ENCODE data around the gene GGACT. TPM values are rescaled to one million over a fixed set of nuclear protein-coding genes. Genes with fewer than 3 reads are reported as not detected.

The GGACT gene
- total RNA-seq, 1 donor = 9.1 TPM

DNA sequence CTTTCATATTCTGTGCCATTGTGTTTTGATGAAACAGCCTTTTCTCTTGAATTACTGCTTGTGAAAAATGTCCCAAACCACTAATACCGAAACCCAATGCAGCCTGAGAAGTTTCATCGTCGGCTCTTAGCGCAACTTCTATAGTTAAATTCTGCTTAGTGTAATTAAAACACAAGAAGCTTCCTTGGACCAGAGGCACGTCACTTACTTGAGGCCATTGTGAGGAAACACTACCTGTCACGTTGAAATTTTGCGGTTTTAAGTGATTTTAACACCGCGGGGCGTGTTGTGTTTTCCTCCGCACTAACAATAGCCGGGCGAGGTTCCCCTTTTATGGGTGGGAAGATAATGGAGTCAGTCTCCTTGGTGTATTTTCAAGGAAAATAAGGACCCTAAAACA, 70.9 kb downstream of the GGACT start:
- TF ChIP-seq, protein P1, sequence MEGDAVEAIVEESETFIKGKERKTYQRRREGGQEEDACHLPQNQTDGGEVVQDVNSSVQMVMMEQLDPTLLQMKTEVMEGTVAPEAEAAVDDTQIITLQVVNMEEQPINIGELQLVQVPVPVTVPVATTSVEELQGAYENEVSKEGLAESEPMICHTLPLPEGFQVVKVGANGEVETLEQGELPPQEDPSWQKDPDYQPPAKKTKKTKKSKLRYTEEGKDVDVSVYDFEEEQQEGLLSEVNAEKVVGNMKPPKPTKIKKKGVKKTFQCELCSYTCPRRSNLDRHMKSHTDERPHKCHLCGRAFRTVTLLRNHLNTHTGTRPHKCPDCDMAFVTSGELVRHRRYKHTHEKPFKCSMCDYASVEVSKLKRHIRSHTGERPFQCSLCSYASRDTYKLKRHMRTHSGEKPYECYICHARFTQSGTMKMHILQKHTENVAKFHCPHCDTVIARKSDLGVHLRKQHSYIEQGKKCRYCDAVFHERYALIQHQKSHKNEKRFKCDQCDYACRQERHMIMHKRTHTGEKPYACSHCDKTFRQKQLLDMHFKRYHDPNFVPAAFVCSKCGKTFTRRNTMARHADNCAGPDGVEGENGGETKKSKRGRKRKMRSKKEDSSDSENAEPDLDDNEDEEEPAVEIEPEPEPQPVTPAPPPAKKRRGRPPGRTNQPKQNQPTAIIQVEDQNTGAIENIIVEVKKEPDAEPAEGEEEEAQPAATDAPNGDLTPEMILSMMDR (IDR thresholded peaks at IDR 0.05; ENCODE audit: insufficient read depth, low read length) = no peak
- no peak for DNase-seq (ENCODE audit: low read depth)
- H3K4me3 ChIP-seq (ENCODE audit: low read depth, low read length) = no peak overlapping the region

DNA sequence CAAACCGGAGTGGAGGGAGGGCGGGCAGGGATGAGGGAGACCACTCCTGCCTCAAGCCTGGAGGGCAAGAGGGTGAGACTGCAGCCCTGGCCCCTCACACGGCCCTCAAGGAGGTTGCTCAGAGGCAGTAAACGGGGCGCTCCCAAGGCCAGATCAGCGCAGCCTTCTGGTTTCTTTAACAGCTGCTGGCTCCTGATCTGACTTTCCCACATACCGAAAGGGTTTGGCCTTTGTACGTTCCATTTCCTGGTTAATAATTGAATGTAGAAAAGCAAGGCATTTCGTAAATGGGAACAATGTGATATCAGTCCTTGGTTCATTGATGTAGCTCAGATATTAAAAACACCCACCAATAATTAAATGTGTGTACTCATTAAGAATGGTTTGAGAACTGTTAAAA, 71.5 kb downstream of the GGACT start:
- TF ChIP-seq, protein P1 (IDR thresholded peaks at IDR 0.05; ENCODE audit: insufficient read depth, low read length) = no peak
- no peak overlapping the region for H3K4me3 ChIP-seq (ENCODE audit: low read depth, low read length)
- no peak for DNase-seq (ENCODE audit: low read depth)

DNA sequence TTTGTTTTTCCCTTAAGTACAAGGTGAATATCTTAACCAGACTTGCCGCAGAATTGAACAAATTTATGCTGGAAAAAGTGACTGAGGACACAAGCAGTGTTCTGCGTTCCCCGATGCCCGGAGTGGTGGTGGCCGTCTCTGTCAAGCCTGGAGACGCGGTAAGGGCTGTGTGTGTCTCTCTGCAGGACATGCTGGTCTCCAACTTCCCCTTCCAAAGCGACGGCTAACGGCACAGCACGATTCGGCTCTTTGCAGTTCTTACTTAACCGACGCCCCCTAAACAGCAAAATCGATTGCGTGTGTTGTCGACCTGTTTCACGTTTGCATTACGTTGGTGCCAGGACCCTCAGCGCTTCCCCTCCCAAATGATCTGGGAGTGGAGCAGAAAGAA, 73.2 kb downstream of the GGACT start:
- H3K4me3 ChIP-seq (ENCODE audit: low read depth, low read length) = no peak overlapping the region

DNA sequence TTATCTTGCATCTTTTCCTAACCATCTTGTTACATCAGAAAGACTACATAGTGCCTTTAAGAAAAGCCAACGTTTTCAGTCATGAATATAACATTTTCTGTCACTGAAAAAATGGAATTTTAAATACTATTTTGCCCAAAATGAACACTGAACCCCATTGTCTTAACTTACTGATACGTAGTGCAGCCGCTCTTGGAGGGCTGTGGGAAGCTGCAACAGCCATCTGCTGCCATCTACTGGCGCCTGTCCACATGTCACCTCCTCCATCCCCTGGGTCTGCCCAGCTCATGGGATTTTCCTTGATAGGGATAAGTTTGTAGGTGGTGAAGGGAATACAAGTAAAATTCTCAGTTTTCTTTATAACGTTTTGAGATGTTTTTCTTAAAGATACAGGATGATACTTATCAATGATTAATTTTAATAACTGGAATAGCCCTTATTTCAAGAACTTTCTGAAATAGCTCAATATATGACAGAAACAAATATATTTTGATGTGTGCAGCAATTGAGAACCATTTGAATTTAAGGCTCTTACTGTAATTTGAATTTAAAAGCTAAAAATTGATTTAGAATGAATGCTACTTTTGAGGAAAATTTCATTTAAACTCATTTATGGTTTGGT, 73.7 kb downstream of the GGACT start:
- TF ChIP-seq, protein P1 (IDR thresholded peaks at IDR 0.05; ENCODE audit: insufficient read depth, low read length) = peak; percentile 97
- H3K4me3 ChIP-seq (ENCODE audit: low read depth, low read length) = no peak overlapping the region
- peak; percentile 79 for DNase-seq (ENCODE audit: low read depth)

More for the DNA sequence above, 73.2 kb downstream of the GGACT start:
- TF ChIP-seq, protein P1 (IDR thresholded peaks at IDR 0.05; ENCODE audit: insufficient read depth, low read length) = no peak
- no peak for DNase-seq (ENCODE audit: low read depth)

DNA sequence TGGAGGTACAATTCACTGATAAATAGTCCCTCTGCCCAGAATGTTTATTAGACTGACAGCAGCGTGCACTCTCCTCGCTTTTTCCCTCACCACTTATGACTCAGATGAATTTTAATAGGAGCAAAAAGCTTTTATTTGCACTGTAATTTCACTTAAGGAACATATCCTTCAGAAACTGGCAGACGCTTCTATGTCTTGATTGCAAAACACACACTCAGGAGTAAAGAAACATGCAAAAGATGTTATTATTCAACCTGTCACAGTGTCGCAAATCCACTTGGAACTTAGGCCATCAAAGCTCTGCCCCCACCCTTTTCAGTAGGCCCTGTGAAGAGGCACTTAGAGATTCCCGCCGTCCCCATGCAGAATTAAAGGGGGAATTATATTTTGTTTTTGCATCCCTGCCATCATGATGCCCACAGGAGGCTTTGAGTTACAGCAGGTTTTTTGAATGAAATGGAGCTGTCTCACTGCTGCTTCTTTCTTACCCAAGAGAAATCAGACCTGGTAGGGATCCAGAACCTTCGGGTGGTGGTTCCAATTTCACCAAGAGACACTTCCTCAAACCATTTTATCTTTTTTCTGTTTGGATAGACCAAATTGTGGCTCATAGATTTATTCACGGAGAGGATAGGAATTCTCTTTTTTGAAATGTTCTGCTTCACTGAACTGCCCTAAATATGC, 74.5 kb downstream of the GGACT start:
- peak; percentile 54 for DNase-seq (ENCODE audit: low read depth)
- TF ChIP-seq, protein P1 (IDR thresholded peaks at IDR 0.05; ENCODE audit: insufficient read depth, low read length) = no peak
- no peak overlapping the region for H3K4me3 ChIP-seq (ENCODE audit: low read depth, low read length)

DNA sequence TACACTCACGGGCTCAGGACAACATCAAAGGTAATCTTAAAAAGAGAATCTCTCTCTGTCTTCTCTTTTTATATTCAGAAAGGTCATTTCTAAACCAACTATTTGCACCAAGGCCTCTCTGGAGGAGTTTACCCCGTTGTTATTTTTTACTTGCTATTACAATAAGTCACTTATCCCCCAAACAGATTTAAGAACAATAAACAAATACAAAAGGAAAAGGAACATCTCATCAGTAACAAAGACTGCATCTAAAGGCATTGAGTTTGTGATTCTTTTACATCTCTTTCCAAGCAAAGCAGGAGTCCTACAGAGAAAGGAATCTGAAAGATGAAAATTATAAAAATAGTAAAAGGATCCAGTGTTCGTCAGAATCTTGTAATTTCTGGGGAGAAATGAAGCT, 75.4 kb downstream of the GGACT start:
- H3K4me3 ChIP-seq (ENCODE audit: low read depth, low read length) = no peak overlapping the region
- TF ChIP-seq, protein P1 (IDR thresholded peaks at IDR 0.05; ENCODE audit: insufficient read depth, low read length) = no peak

More for the DNA sequence above, 75.4 kb downstream of the GGACT start:
- DNase-seq (ENCODE audit: low read depth) = no peak
